Measurements from ENCODE around the gene DPM3. TPM values are rescaled to one million over a fixed set of nuclear protein-coding genes. Genes with fewer than 3 reads are reported as not detected.

The DPM3 gene
- total and polyA plus RNA-seq, 2 of the 13 experiments (the other 11 are each of a cell fraction or from before 2014, with no cell fraction given) = 23.2 to 53.4 TPM

- peak; percentile 44; the same call in 1 of the 2 replicates for TF ChIP-seq PAXIP1 (CRISPR knock-in tag; conservative IDR thresholded peaks at IDR 0.05)
- TF ChIP-seq ZBTB21 (CRISPR knock-in tag; IDR thresholded peaks at IDR 0.05) = no peak; the same call in 1 of the 2 replicates
- TF ChIP-seq TRIM24 (CRISPR knock-in tag; IDR thresholded peaks at IDR 0.05) = no peak
- TF ChIP-seq ZNF552 (CRISPR knock-in tag; IDR thresholded peaks at IDR 0.05; ENCODE audit: borderline replicate concordance) = no peak
- TF ChIP-seq ELF1 (CRISPR knock-in tag; IDR thresholded peaks at IDR 0.05) = peak; percentile 82
- TF ChIP-seq HDAC1 (CRISPR knock-in tag; IDR thresholded peaks at IDR 0.05) = peak; percentile 67
- TF ChIP-seq CREBL2 (CRISPR knock-in tag; IDR thresholded peaks at IDR 0.05; ENCODE audit: borderline replicate concordance) = no peak
- TF ChIP-seq ZBTB8A (CRISPR knock-in tag; IDR thresholded peaks at IDR 0.05; ENCODE audit: borderline replicate concordance, low read depth) = no peak
- TF ChIP-seq KLF12 (CRISPR knock-in tag; IDR thresholded peaks at IDR 0.05; ENCODE audit: borderline replicate concordance) = peak; percentile 95
- peak; percentile 71 to 77 for TF ChIP-seq POLR2A (IDR thresholded peaks at IDR 0.05; ENCODE audit: insufficient read depth in 1 of 2, low read depth in 2 of 2, low read length in 2 of 2)
- TF ChIP-seq MAFK (conservative IDR thresholded peaks at IDR 0.05 in 1 of 2, IDR thresholded peaks at IDR 0.05 in 1 of 2; ENCODE audit: low read length in 2 of 2) = no peak
- TF ChIP-seq ZNF333 (CRISPR knock-in tag; IDR thresholded peaks at IDR 0.05; ENCODE audit: borderline replicate concordance) = peak; percentile 43; the same call in 1 of the 2 replicates
- TF ChIP-seq SRSF4 (IDR thresholded peaks at IDR 0.05; ENCODE audit: low read depth, low read length, poor library complexity, severe bottlenecking) = no peak
- no peak for TF ChIP-seq GRHL1 (CRISPR knock-in tag; conservative IDR thresholded peaks at IDR 0.05)
- TF ChIP-seq, protein P1, sequence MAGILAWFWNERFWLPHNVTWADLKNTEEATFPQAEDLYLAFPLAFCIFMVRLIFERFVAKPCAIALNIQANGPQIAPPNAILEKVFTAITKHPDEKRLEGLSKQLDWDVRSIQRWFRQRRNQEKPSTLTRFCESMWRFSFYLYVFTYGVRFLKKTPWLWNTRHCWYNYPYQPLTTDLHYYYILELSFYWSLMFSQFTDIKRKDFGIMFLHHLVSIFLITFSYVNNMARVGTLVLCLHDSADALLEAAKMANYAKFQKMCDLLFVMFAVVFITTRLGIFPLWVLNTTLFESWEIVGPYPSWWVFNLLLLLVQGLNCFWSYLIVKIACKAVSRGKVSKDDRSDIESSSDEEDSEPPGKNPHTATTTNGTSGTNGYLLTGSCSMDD (CRISPR knock-in tag; IDR thresholded peaks at IDR 0.05) = no peak
- TF ChIP-seq, protein P2, sequence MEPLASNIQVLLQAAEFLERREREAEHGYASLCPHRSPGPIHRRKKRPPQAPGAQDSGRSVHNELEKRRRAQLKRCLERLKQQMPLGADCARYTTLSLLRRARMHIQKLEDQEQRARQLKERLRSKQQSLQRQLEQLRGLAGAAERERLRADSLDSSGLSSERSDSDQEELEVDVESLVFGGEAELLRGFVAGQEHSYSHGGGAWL (CRISPR knock-in tag; IDR thresholded peaks at IDR 0.05) = peak; percentile 88
- TF ChIP-seq ZBTB37 (CRISPR knock-in tag; IDR thresholded peaks at IDR 0.05) = 0 out of 2 replicates have a peak, but pooled peaks have one; percentile 45
- peak; percentile 44 for TF ChIP-seq BCL6 (CRISPR knock-in tag; IDR thresholded peaks at IDR 0.05)
- peak; percentile 75; the same call in 1 of the 2 replicates for TF ChIP-seq ZNF275 (CRISPR knock-in tag; IDR thresholded peaks at IDR 0.05; ENCODE audit: borderline replicate concordance)
Measured at GRCh38 chr1:155172732-155173477, 32.6 kb upstream of the DPM3 start, which contains the start of gene KRTCAP2 (continued).
